Mesenchymal stem cell (in vitro differentiated cells and primary cell): Measurements from ENCODE around the gene RET.

ENCODE experiments used
- DNase-seq: peaks from one replicate; pipeline ENCODE4 v3.0.0-alpha.2; 2013
- H2AFZ ChIP-seq: one replicate; pipeline ENCODE4 v1.6.1; 2013; ENCODE audit warnings: low read depth, mild to moderate bottlenecking, control low read depth, inconsistent platforms, low read length, moderate library complexity
- H2AK5ac ChIP-seq: 2 replicates; pipeline ENCODE4 v1.6.1; 2013; ENCODE audit warnings: low read length, moderate library complexity, mild to moderate bottlenecking, inconsistent platforms; ENCODE audit not compliant: severe bottlenecking
- H2BK120ac ChIP-seq: one replicate; pipeline ENCODE4 v1.6.1; 2013; ENCODE audit warnings: low read depth, mild to moderate bottlenecking, inconsistent platforms, low read length, moderate library complexity
- H2BK12ac ChIP-seq, 2 experiments: one replicate each; pipeline ENCODE4 v1.6.1; 2013; ENCODE audit warnings: inconsistent platforms in 2 of 2, low read length in 2 of 2, mild to moderate bottlenecking in 2 of 2, moderate library complexity in 2 of 2, control low read depth in 1 of 2
- H2BK15ac ChIP-seq: one replicate; pipeline ENCODE4 v1.6.1; 2013; ENCODE audit warnings: mild to moderate bottlenecking, low read depth, inconsistent platforms; ENCODE audit not compliant: poor library complexity, severe bottlenecking
- H2BK5ac ChIP-seq: 2 replicates; pipeline ENCODE4 v1.6.1; 2013; ENCODE audit warnings: low read depth, mild to moderate bottlenecking, low read length, control low read depth, inconsistent platforms; ENCODE audit not compliant: poor library complexity, severe bottlenecking
- H3K14ac ChIP-seq, 2 experiments: one replicate each; pipeline ENCODE4 v1.6.1; 2013; ENCODE audit warnings: inconsistent platforms in 2 of 2, low read length in 2 of 2, control low read depth in 1 of 2, mild to moderate bottlenecking in 1 of 2, moderate library complexity in 1 of 2
- H3K18ac ChIP-seq, 2 experiments: one replicate each; pipeline ENCODE4 v1.6.1; 2013; ENCODE audit warnings: inconsistent platforms in 2 of 2, low read length in 2 of 2, control low read depth in 1 of 2, low read depth in 1 of 2, mild to moderate bottlenecking in 1 of 2
- H3K23ac ChIP-seq, 2 experiments: one replicate each; pipeline ENCODE4 v1.6.1; 2013; ENCODE audit warnings: inconsistent platforms in 2 of 2, low read length in 2 of 2, mild to moderate bottlenecking in 2 of 2, moderate library complexity in 2 of 2, control low read depth in 1 of 2
- H3K27ac ChIP-seq: 2 replicates; pipeline ENCODE4 v1.5.1; 2013; ENCODE audit warnings: mild to moderate bottlenecking, moderate library complexity, low read length, control low read depth, inconsistent platforms; ENCODE audit not compliant: poor library complexity, severe bottlenecking
- H3K27me3 ChIP-seq, 2 experiments: 2 replicates each; pipeline versions ENCODE4 v1.6.1 to v1.7.0; 2013; ENCODE audit warnings: low read length in 2 of 2, mild to moderate bottlenecking in 2 of 2, moderate library complexity in 2 of 2, control low read depth in 1 of 2, inconsistent platforms in 1 of 2; ENCODE audit not compliant: control insufficient read depth in 1 of 2, insufficient read depth in 1 of 2
- H3K36me3 ChIP-seq, 2 experiments: 2 replicates each; pipeline versions ENCODE4 v1.6.1 to v1.7.0; 2013; ENCODE audit warnings: low read length in 2 of 2, control low read depth in 1 of 2, inconsistent platforms in 1 of 2, low read depth in 1 of 2, mild to moderate bottlenecking in 1 of 2; ENCODE audit not compliant: insufficient read depth in 2 of 2, control insufficient read depth in 1 of 2
- H3K4ac ChIP-seq, 2 experiments: one replicate each; pipeline ENCODE4 v1.6.1; 2013; ENCODE audit warnings: inconsistent platforms in 2 of 2, low read length in 2 of 2, mild to moderate bottlenecking in 2 of 2, moderate library complexity in 2 of 2, control low read depth in 1 of 2, low read depth in 1 of 2
- H3K4me1 ChIP-seq: 2 replicates; pipeline ENCODE4 v1.6.1; 2013; ENCODE audit warnings: low read depth, low read length, control low read depth; ENCODE audit not compliant: control insufficient read depth, insufficient read depth
- H3K4me2 ChIP-seq: 2 replicates; pipeline ENCODE4 v1.6.1; 2013; ENCODE audit warnings: low read length, mild to moderate bottlenecking, inconsistent platforms; ENCODE audit not compliant: poor library complexity, severe bottlenecking
- H3K4me3 ChIP-seq, 2 experiments: 2 replicates each; pipeline versions ENCODE4 v1.5.1 to v1.7.0; 2013; ENCODE audit warnings: low read length in 2 of 2, mild to moderate bottlenecking in 2 of 2, control low read depth in 1 of 2, low read depth in 1 of 2; ENCODE audit not compliant: insufficient read depth in 1 of 2
- H3K79me1 ChIP-seq: replicated peaks from 2 replicates; pipeline ENCODE4 v1.6.1; 2013; ENCODE audit warnings: mild to moderate bottlenecking, control low read depth, low read length, inconsistent platforms; ENCODE audit not compliant: poor library complexity, severe bottlenecking
- H3K9ac ChIP-seq: 2 replicates; pipeline ENCODE4 v1.7.0; 2013; ENCODE audit warnings: mild to moderate bottlenecking, low read length, moderate library complexity
- H3K9me3 ChIP-seq: 2 replicates; pipeline ENCODE4 v1.7.0; 2013; ENCODE audit warnings: mild to moderate bottlenecking, low read length; ENCODE audit not compliant: control insufficient read depth
- H4K8ac ChIP-seq: one replicate; pipeline ENCODE4 v1.6.1; 2013; ENCODE audit warnings: inconsistent platforms, mild to moderate bottlenecking, low read length, moderate library complexity
- H4K91ac ChIP-seq: one replicate; pipeline ENCODE4 v1.6.1; 2013; ENCODE audit warnings: mild to moderate bottlenecking, low read length, inconsistent platforms
- WGBS: methylation state at CpG from one replicate; pipeline ENCODE4 v1.1.7; 2013; ENCODE audit warnings: mixed read lengths; 5-methylcytosine and 5-hydroxymethylcytosine counted together

The RET gene

GRCh38 chr10:43122096-43122495 is 45.2 kb downstream of the RET start:
- no peaks in the 10 kb centered on the region for H3K79me1 ChIP-seq
- H3K27me3 ChIP-seq, result peaks cover 0 to 16% of the 10 kb centered on the region in 2 experiments
- no peak overlapping the region for H3K9ac ChIP-seq
- H3K27ac ChIP-seq, result no peak overlapping the region
- H4K91ac ChIP-seq, result no peak overlapping the region
- 98% methylated on average over 4 of the region's 4 CpGs for WGBS
- H2AK5ac ChIP-seq, result no peak overlapping the region
- H2BK12ac ChIP-seq, result no peak overlapping the region
- no peak overlapping the region for H2BK120ac ChIP-seq
- H3K4me1 ChIP-seq, result peaks cover 15% of the 10 kb centered on the region
- H3K23ac ChIP-seq, result no peak overlapping the region
- H4K8ac ChIP-seq, result no peak overlapping the region
- no peak overlapping the region for H2BK15ac ChIP-seq
- no peak overlapping the region for H2BK5ac ChIP-seq
- H3K4me3 ChIP-seq, result no peak overlapping the region
- no peak overlapping the region for H3K18ac ChIP-seq
- DNase-seq, result no peak
- H3K4ac ChIP-seq, result no peak overlapping the region
- H3K4me2 ChIP-seq, result no peak overlapping the region
- no peak overlapping the region for H2AFZ ChIP-seq
- no peak overlapping the region for H3K14ac ChIP-seq
- no peaks in the 10 kb centered on the region for H3K36me3 ChIP-seq
- no peaks in the 10 kb centered on the region for H3K9me3 ChIP-seq

GRCh38 chr10:43122826-43123225 is 46.0 kb downstream of the RET start:
- Histone ChIP-seq H3K9ac (no peak overlapping the region), H3K4me3 (no peak overlapping the region), H2BK120ac (no peak overlapping the region), H2BK15ac (no peak overlapping the region), H3K4me2 (no peak overlapping the region), H2AFZ (no peak overlapping the region), H3K9me3 (no peaks in the 10 kb centered on the region), H3K36me3 (no peaks in the 10 kb centered on the region), H3K18ac (no peak overlapping the region), H3K14ac (no peak overlapping the region), H3K4ac (no peak overlapping the region), H3K23ac (no peak overlapping the region), H3K79me1 (no peaks in the 10 kb centered on the region), H3K27ac (no peak overlapping the region), H2BK12ac (no peak overlapping the region), H2AK5ac (no peak overlapping the region), H4K8ac (no peak overlapping the region), H2BK5ac (no peak overlapping the region), H3K27me3 (peaks cover 0 to 11% of the 10 kb centered on the region in 2 experiments), H3K4me1 (peaks cover 16% of the 10 kb centered on the region), H4K91ac (no peak overlapping the region)
- DNase-seq, result no peak
- WGBS, result 97% methylated on average over 4 of the region's 7 CpGs

GRCh38 chr10:43123361-43124093 is 46.7 kb downstream of the RET start:
- Histone ChIP-seq H2BK120ac (no peak overlapping the region), H2BK12ac (no peak overlapping the region), H3K4me1 (peaks cover 16% of the 10 kb centered on the region), H2BK5ac (no peak overlapping the region), H4K91ac (no peak overlapping the region), H3K36me3 (no peaks in the 10 kb centered on the region), H2AFZ (no peak overlapping the region), H3K4me2 (no peak overlapping the region), H3K4ac (no peak overlapping the region), H4K8ac (no peak overlapping the region), H3K4me3 (no peak overlapping the region), H3K23ac (no peak overlapping the region), H3K27me3 (peaks cover 0 to 5% of the 10 kb centered on the region in 2 experiments), H2BK15ac (no peak overlapping the region), H3K79me1 (no peaks in the 10 kb centered on the region), H3K9ac (no peak overlapping the region), H3K18ac (no peak overlapping the region), H2AK5ac (no peak overlapping the region), H3K9me3 (no peaks in the 10 kb centered on the region), H3K14ac (no peak overlapping the region), H3K27ac (no peak overlapping the region)
- 92% methylated on average over 9 of the region's 9 CpGs for WGBS
- no peak for DNase-seq

- Histone ChIP-seq H3K4ac (no peak overlapping the region), H3K4me1 (peaks cover 19% of the 10 kb centered on the region), H2AFZ (no peak overlapping the region), H3K9me3 (no peaks in the 10 kb centered on the region), H3K4me2 (no peak overlapping the region), H4K91ac (no peak overlapping the region), H3K27ac (no peak overlapping the region), H3K9ac (no peak overlapping the region), H3K27me3 (peaks cover 0 to 5% of the 10 kb centered on the region in 2 experiments), H3K79me1 (no peaks in the 10 kb centered on the region), H3K4me3 (no peak overlapping the region), H3K36me3 (no peaks in the 10 kb centered on the region), H3K18ac (no peak overlapping the region), H2BK120ac (no peak overlapping the region), H2BK15ac (no peak overlapping the region), H3K23ac (no peak overlapping the region), H2BK12ac (no peak overlapping the region), H2BK5ac (no peak overlapping the region), H3K14ac (no peak overlapping the region), H2AK5ac (no peak overlapping the region), H4K8ac (no peak overlapping the region)
- 79% methylated on average over 6 of the region's 6 CpGs for WGBS
- DNase-seq, result no peak
These were observed 47.2 kb downstream of the RET start for GRCh38 chr10:43124094-43124521.
